HFFc6 (cell line): Measurements from ENCODE around the gene GLYATL3. TPM values are rescaled to one million over a fixed set of nuclear protein-coding genes. Genes with fewer than 3 reads are reported as not detected.

Experiments used
- DNase-seq: peaks from one replicate; pipeline ENCODE4 v3.0.0-alpha.2; 2018
- H3K27ac Mint-ChIP-seq: 2 replicates; pipeline ENCODE4 v1.8.0; 2020; ENCODE audit warnings: mild to moderate bottlenecking, mixed read lengths
- H3K27me3 Mint-ChIP-seq: 2 replicates; pipeline ENCODE4 v1.8.0; 2021; ENCODE audit warnings: mild to moderate bottlenecking, moderate library complexity, mixed read lengths; ENCODE audit not compliant: insufficient read depth
- H3K36me3 Mint-ChIP-seq: 2 replicates; pipeline ENCODE4 v1.8.0; 2021; ENCODE audit warnings: low read depth, mixed read lengths
- H3K4me1 Mint-ChIP-seq: 2 replicates; pipeline ENCODE4 v1.8.0; 2020; ENCODE audit warnings: low read depth, mixed read lengths
- H3K4me3 Mint-ChIP-seq: 2 replicates; pipeline ENCODE4 v1.8.0; 2020; ENCODE audit warnings: mild to moderate bottlenecking, moderate library complexity, mixed read lengths
- H3K9me3 Mint-ChIP-seq: 2 replicates; pipeline ENCODE4 v1.8.0; 2020; ENCODE audit warnings: mild to moderate bottlenecking, mixed read lengths
- total RNA-seq, 6 experiments: library from RNA; stranded (reverse); fragmentation: NEBNext Ultra II Directional; extraction: Animal tissue kit (Norgen Biotek cat#: 25700); gene quantifications; 2 replicates in 1 of 6; 3 replicates in 5 of 6; pipeline ENCODE4 v1.2.3, GENCODE V29; 2021
- TF ChIP-seq, protein P1 (sequence below): fragments of 200-600 bp; sonication (generic); IDR thresholded peaks from 2 replicates; pipeline ENCODE4 v1.5.0; 2021; ENCODE audit warnings: antibody characterized with exemption, mild to moderate bottlenecking

Gene GLYATL3
- total RNA-seq, 6 experiments from 2014 or later, result not detected

DNA sequence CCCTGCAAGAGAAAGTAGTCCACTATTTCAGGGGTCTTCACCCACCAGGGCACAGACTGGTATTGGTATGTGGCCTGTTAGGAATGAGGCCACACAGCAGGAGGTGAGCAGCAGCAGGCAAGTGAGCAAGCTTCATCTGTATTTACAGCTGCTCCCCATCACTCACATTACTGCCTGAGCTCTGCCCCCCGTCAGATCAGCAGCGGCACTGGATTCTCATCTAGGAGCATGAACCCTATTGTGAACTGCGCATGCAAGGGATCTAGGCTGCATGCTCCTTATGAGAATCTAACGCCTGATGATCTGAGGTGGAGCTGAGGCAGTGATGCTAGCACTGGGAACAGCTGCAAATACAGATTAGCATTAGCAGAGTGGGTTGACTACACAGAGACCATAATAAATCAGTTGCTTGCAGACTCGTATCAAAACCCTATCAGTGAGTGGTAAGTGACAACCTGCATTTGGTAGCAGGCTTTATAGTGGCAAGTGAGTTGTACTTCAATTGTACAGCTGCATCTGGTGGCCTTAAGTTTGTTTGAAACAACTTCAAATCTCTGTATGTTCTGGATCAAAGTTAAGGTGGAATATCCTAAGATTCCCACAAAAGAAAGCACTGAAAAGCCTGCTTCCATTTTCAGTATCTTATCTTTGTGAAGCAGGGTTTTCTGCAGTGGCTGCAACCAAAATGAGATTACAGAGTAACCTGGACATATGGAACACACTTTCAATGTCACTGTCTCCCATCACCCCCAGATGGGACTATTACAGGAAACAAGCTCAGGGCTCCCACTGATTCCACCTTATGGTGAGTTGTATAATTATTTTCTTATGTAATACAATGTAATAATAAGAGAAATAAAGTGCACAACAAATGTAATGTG, 63.5 kb downstream of the GLYATL3 start:
- Mint-ChIP-seq H3K27me3 (peaks cover 2% of the 10 kb centered on the region), H3K27ac (no peak overlapping the region), H3K4me1 (peaks cover 5% of the 10 kb centered on the region; the same call in 1 of the 2 replicates), H3K4me3 (no peak overlapping the region), H3K9me3 (no peaks in the 10 kb centered on the region), H3K36me3 (no peaks in the 10 kb centered on the region)
- TF ChIP-seq, protein P1, sequence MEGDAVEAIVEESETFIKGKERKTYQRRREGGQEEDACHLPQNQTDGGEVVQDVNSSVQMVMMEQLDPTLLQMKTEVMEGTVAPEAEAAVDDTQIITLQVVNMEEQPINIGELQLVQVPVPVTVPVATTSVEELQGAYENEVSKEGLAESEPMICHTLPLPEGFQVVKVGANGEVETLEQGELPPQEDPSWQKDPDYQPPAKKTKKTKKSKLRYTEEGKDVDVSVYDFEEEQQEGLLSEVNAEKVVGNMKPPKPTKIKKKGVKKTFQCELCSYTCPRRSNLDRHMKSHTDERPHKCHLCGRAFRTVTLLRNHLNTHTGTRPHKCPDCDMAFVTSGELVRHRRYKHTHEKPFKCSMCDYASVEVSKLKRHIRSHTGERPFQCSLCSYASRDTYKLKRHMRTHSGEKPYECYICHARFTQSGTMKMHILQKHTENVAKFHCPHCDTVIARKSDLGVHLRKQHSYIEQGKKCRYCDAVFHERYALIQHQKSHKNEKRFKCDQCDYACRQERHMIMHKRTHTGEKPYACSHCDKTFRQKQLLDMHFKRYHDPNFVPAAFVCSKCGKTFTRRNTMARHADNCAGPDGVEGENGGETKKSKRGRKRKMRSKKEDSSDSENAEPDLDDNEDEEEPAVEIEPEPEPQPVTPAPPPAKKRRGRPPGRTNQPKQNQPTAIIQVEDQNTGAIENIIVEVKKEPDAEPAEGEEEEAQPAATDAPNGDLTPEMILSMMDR, result no peak
- DNase-seq, result no peak

DNA sequence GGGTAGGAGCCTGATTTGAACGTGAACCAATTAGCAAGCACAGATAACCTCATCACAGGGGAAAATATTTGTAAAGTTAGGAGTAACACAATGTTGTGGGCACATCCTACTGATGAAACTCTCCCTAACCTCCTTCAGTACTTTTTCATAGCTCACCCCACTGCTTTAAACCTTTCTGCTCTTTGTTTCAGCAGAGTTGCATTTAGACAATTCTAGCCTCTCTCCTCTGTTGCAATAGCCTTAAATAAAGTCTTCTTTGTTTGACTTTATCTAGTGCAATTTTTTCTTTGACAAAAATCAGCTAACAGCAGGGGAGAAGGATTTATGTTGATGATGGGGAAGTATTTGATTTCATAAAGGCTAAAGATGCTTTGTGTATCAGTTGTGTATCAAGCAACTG, 64.8 kb downstream of the GLYATL3 start:
- TF ChIP-seq, protein P1, result no peak
- Mint-ChIP-seq H3K4me3 (no peak overlapping the region), H3K9me3 (no peaks in the 10 kb centered on the region), H3K27ac (no peak overlapping the region), H3K4me1 (peaks cover 5% of the 10 kb centered on the region; the same call in 1 of the 2 replicates), H3K27me3 (peaks cover 2% of the 10 kb centered on the region), H3K36me3 (no peaks in the 10 kb centered on the region)
- DNase-seq, result no peak

GRCh38 chr6:49565261-49565660, 65.5 kb downstream of the GLYATL3 start:
- Mint-ChIP-seq H3K4me1 (peaks cover 5% of the 10 kb centered on the region; the same call in 1 of the 2 replicates), H3K27me3 (peaks cover 2% of the 10 kb centered on the region), H3K4me3 (no peak overlapping the region), H3K27ac (no peak overlapping the region), H3K36me3 (no peaks in the 10 kb centered on the region), H3K9me3 (no peaks in the 10 kb centered on the region)
- no peak for DNase-seq
- TF ChIP-seq, protein P1, result no peak

- Mint-ChIP-seq H3K4me1 (peaks cover 5% of the 10 kb centered on the region; the same call in 1 of the 2 replicates), H3K27ac (no peak overlapping the region)
- TF ChIP-seq, protein P1, result no peak
These were observed 66.1 kb downstream of the GLYATL3 start for GRCh38 chr6:49565855-49566254.

GRCh38 chr6:49570474-49571079, 70.9 kb downstream of the GLYATL3 start:
- DNase-seq, result peak; percentile 2
- peaks cover 1% of the 10 kb centered on the region for H3K27me3 Mint-ChIP-seq
- H3K4me1 Mint-ChIP-seq, result peaks cover 5% of the 10 kb centered on the region; the same call in 1 of the 2 replicates
- H3K4me3 Mint-ChIP-seq, result no peak overlapping the region
- no peaks in the 10 kb centered on the region for H3K36me3 Mint-ChIP-seq
- H3K27ac Mint-ChIP-seq, result no peak overlapping the region
- no peaks in the 10 kb centered on the region for H3K9me3 Mint-ChIP-seq
- TF ChIP-seq, protein P1, result peak; percentile 50

More at GRCh38 chr6:49565855-49566254, 66.1 kb downstream of the GLYATL3 start:
- Mint-ChIP-seq H3K36me3 (no peaks in the 10 kb centered on the region), H3K27me3 (peaks cover 3% of the 10 kb centered on the region), H3K9me3 (no peaks in the 10 kb centered on the region), H3K4me3 (no peak overlapping the region)
- no peak for DNase-seq
